B cell (primary cell): ENCODE results near the gene STAC.

Experiments
- CTCF ChIP-seq: fragments of 200-600 bp; IDR thresholded peaks from one replicate; pipeline ENCODE4 v1.8.0; 2022; ENCODE audit warnings: antibody characterized with exemption, mild to moderate bottlenecking
- EZH2 ChIP-seq: IDR thresholded peaks from 2 replicates; pipeline ENCODE4 v1.6.1; 2012; ENCODE audit warnings: borderline replicate concordance, low read depth, mild to moderate bottlenecking, moderate library complexity, low read length; ENCODE audit not compliant: insufficient read depth, poor library complexity, severe bottlenecking

- no peak for TF ChIP-seq EZH2
- TF ChIP-seq CTCF, result no peak
Observed at GRCh38 chr3:36538136-36538749, 157.9 kb downstream of the STAC start.
